Measurements from ENCODE around the gene COASY. TPM values are rescaled to one million over a fixed set of nuclear protein-coding genes. Genes with fewer than 3 reads are reported as not detected.

COASY gene
- total RNA-seq, 1 donor from 2014 or later: 52.0 TPM

DNA sequence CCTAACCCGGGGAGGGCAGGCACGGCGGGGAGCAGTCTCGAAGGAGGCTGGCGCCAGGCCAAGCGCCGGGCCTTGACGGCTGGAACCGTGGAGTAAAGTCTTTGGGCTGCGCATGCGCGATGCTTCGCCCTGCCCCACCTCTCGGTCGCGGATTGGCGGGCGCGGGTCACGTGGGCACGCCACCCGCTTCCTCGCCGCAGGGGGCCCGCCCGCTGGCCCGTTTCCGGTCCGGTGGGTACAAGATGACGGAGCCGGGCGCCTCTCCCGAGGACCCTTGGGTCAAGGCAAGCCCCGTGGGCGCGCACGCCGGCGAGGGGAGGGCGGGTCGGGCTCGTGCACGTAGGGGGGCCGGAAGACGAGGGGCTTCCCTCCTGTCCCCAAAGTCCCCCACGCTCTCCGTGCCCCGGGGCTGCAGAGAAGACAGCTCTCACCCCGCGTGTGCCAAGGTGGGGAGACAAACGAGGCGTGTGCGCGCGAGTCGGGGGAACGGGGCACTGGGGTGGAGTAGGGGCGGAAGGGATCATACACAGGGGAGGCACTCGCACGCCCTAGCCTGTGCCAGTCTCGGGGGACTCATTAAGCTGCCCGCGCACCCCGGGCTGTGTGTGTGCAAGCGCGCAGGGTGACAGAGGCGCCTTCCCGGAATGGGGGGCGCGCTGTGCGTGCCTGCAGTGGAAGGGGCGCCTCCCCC, 5.1 kb downstream of the COASY start, which contains the start of gene MLX:
MLX (plus strand) TSS at position 218 of the 691 bp plus-strand sequence; CDS start at position 243, 25 bp downstream.
- Mint-ChIP-seq H3K36me3 (ENCODE audit: low read depth, unreplicated experiment) (peaks cover 23% of the 10 kb centered on the region), H3K4me3 (ENCODE audit: unreplicated experiment) (peak within 1 kb of the TSS; percentile 96), H3K4me1 (ENCODE audit: low read depth, unreplicated experiment) (peaks cover 20% of the 10 kb centered on the region), H3K9me3 (ENCODE audit: unreplicated experiment) (no peaks in the 10 kb centered on the region), H3K27ac (ENCODE audit: unreplicated experiment) (peak within 1 kb of the TSS; percentile 81), H3K27me3 (ENCODE audit: low read depth, unreplicated experiment) (no peaks in the 10 kb centered on the region)
- H3K4me3 ChIP-seq (ENCODE audit: insufficient read depth, low read depth, low read length): peak within 1 kb of the TSS; percentile 77
- peaks cover 35% of the 10 kb centered on the region for H3K36me3 ChIP-seq (ENCODE audit: insufficient read depth, low read length)
- peak within 1 kb of the TSS; percentile 64 for H3K27ac ChIP-seq (ENCODE audit: low read depth, low read length)
- peak within 1 kb of the TSS; percentile 72 for H2AFZ ChIP-seq (ENCODE audit: low read depth, low read length)
- no peaks in the 10 kb centered on the region for H3K9me3 ChIP-seq (ENCODE audit: insufficient read depth, low read depth, low read length)
- H3K27me3 ChIP-seq (ENCODE audit: insufficient read depth, low read length): no peaks in the 10 kb centered on the region
- H3K4me1 ChIP-seq (ENCODE audit: insufficient read depth, low read length): peaks cover 39% of the 10 kb centered on the region
- DNase-seq (ENCODE audit: low read depth): peak; percentile 59
- peaks cover 70% of the 10 kb centered on the region for H3K79me2 ChIP-seq (ENCODE audit: insufficient read depth, low read length)
- peak within 1 kb of the TSS; percentile 84 for H3K9ac ChIP-seq (ENCODE audit: low read length)
- TF ChIP-seq, protein P1, sequence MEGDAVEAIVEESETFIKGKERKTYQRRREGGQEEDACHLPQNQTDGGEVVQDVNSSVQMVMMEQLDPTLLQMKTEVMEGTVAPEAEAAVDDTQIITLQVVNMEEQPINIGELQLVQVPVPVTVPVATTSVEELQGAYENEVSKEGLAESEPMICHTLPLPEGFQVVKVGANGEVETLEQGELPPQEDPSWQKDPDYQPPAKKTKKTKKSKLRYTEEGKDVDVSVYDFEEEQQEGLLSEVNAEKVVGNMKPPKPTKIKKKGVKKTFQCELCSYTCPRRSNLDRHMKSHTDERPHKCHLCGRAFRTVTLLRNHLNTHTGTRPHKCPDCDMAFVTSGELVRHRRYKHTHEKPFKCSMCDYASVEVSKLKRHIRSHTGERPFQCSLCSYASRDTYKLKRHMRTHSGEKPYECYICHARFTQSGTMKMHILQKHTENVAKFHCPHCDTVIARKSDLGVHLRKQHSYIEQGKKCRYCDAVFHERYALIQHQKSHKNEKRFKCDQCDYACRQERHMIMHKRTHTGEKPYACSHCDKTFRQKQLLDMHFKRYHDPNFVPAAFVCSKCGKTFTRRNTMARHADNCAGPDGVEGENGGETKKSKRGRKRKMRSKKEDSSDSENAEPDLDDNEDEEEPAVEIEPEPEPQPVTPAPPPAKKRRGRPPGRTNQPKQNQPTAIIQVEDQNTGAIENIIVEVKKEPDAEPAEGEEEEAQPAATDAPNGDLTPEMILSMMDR (IDR thresholded peaks at IDR 0.05; ENCODE audit: insufficient read depth, low read depth, low read length): no peak
- no peak for TF ChIP-seq EZH2 (IDR thresholded peaks at IDR 0.05; ENCODE audit: insufficient read depth, low read length)
- FAIRE-seq: no peak
- H4K20me1 ChIP-seq (ENCODE audit: insufficient read depth, low read length): peaks cover 24% of the 10 kb centered on the region
- peak within 1 kb of the TSS; percentile 89 for H3K4me2 ChIP-seq (ENCODE audit: low read length)

DNA sequence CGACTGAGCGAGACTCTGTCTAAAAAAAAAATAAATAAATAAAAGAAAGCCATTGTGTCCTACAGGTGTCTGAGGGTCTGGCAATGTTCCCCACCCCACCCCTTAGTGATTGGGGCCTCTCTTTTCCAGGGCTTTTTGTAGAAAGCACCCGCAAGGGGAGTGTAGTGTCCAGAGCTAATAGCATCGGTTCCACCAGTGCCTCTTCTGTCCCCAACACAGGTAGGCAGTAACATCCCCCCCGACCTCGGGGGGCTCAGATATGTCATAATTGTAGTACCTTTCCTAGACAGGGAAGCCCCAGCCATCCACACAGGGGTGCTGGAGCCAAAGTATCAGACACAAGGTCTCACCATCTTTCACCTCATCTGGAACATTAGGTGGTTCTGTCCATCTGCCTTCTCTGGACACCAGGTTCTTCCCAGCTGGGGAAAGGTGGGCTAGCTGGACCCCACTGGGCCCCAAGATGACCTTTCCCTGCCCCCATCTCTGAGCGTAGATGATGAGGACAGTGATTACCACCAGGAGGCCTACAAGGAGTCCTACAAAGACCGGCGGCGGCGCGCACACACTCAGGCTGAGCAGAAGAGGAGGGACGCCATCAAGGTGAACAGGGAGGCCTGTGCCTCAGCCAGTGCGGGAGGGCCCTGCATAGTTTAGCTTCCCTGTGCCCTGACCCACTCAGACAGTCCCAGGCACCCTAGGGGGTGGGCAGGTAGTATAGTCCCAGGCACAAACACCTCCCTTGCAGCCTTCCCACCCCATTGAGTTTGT, 6.6 kb downstream of the COASY start:
- Histone ChIP-seq H3K4me1 (ENCODE audit: insufficient read depth, low read length) (peaks cover 27% of the 10 kb centered on the region), H2AFZ (ENCODE audit: low read depth, low read length) (no peak overlapping the region), H4K20me1 (ENCODE audit: insufficient read depth, low read length) (peaks cover 35% of the 10 kb centered on the region), H3K4me2 (ENCODE audit: low read length) (peak overlapping the region; percentile 32), H3K36me3 (ENCODE audit: insufficient read depth, low read length) (peaks cover 49% of the 10 kb centered on the region), H3K27me3 (ENCODE audit: insufficient read depth, low read length) (no peaks in the 10 kb centered on the region), H3K79me2 (ENCODE audit: insufficient read depth, low read length) (peaks cover 67% of the 10 kb centered on the region), H3K9ac (ENCODE audit: low read length) (no peak overlapping the region), H3K27ac (ENCODE audit: low read depth, low read length) (no peak overlapping the region), H3K4me3 (ENCODE audit: insufficient read depth, low read depth, low read length) (no peak overlapping the region), H3K9me3 (ENCODE audit: insufficient read depth, low read depth, low read length) (no peaks in the 10 kb centered on the region)
- H3K36me3 Mint-ChIP-seq (ENCODE audit: low read depth, unreplicated experiment): peaks cover 27% of the 10 kb centered on the region
- peak overlapping the region; percentile 96 for H3K4me3 Mint-ChIP-seq (ENCODE audit: unreplicated experiment)
- peaks cover 11% of the 10 kb centered on the region for H3K4me1 Mint-ChIP-seq (ENCODE audit: low read depth, unreplicated experiment)
- DNase-seq (ENCODE audit: low read depth) (no peak), FAIRE-seq (no peak)
- peak overlapping the region; percentile 53 for H3K27ac Mint-ChIP-seq (ENCODE audit: unreplicated experiment)
- no peak for TF ChIP-seq EZH2 (IDR thresholded peaks at IDR 0.05; ENCODE audit: insufficient read depth, low read length)
- TF ChIP-seq, protein P1 (IDR thresholded peaks at IDR 0.05; ENCODE audit: insufficient read depth, low read depth, low read length): no peak
- no peaks in the 10 kb centered on the region for H3K27me3 Mint-ChIP-seq (ENCODE audit: low read depth, unreplicated experiment)
- no peaks in the 10 kb centered on the region for H3K9me3 Mint-ChIP-seq (ENCODE audit: unreplicated experiment)

Data from astrocyte (in vitro differentiated cells and primary cell).